Hematopoietic multipotent progenitor cell treated with erythropoietin and hydrocortisone succinate and interleukin-3 and kit ligand, for 8 days (in vitro differentiated cells): ENCODE data around the gene TNFRSF14.
A peak's percentile ranks its signal among the peaks of the same experiment; 100 is the strongest.

Experiments used
- DNase-seq: peaks from one replicate; pipeline ENCODE4 v3.0.0-alpha.2; 2015

TNFRSF14 gene

GRCh38 chr1:2604844-2605508 is 48.8 kb downstream of the TNFRSF14 start:
- DNase-seq = no peak

GRCh38 chr1:2605509-2606395 is 49.6 kb downstream of the TNFRSF14 start:
- no peak for DNase-seq

- no peak for DNase-seq
These were observed 50.3 kb downstream of the TNFRSF14 start for GRCh38 chr1:2606396-2606880.

- DNase-seq = no peak
These were observed 50.9 kb downstream of the TNFRSF14 start for GRCh38 chr1:2606881-2607621.

- DNase-seq = no peak
These were observed 51.5 kb downstream of the TNFRSF14 start for GRCh38 chr1:2607641-2608091.

GRCh38 chr1:2609319-2610035 is 53.3 kb downstream of the TNFRSF14 start:
- no peak for DNase-seq

- no peak for DNase-seq
These were observed 54.1 kb downstream of the TNFRSF14 start for GRCh38 chr1:2610036-2610959.

- peak; percentile 31 for DNase-seq
These were observed 54.9 kb downstream of the TNFRSF14 start for GRCh38 chr1:2611031-2611501.

- DNase-seq = no peak
These were observed 55.7 kb downstream of the TNFRSF14 start for GRCh38 chr1:2611621-2612437.

GRCh38 chr1:2612591-2613365 is 56.6 kb downstream of the TNFRSF14 start:
- no peak for DNase-seq
